ENCODE results near the gene DPH5. TPM values are rescaled to one million over a fixed set of nuclear protein-coding genes. Genes with fewer than 3 reads are reported as not detected.
A peak's percentile ranks its signal among the peaks of the same experiment; 100 is the strongest.
"Not testable (repeated sequence)": the region's sequence is repeated elsewhere in the genome, so short reads cannot be mapped to it uniquely, and the experiment has no call there.

DPH5 gene
- total and polyA plus RNA-seq, 2 donors (not counting 1 experiment from before 2014, with no cell fraction given) = 33.0 to 42.5 TPM

- Histone ChIP-seq H3K27me3 (replicated peaks in 1 of 4; ENCODE audit: control extremely low read depth in 1 of 4, control insufficient read depth in 3 of 4, insufficient read depth in 4 of 4, low read length in 3 of 4) (no peaks in the 10 kb centered on the region), H2AFZ (ENCODE audit: insufficient read depth, low read depth, low read length, poor library complexity, severe bottlenecking) (no peak overlapping the region), H3K9ac (ENCODE audit: low read length) (no peak overlapping the region), H3K4me1 (ENCODE audit: control insufficient read depth in 2 of 2, insufficient read depth in 2 of 2, low read length in 2 of 2) (peaks cover 15 to 24% of the 10 kb centered on the region in 2 donors), H3K4me2 (replicated peaks; ENCODE audit: low read depth, low read length, poor library complexity, severe bottlenecking) (peak overlapping the region; percentile 13), H3K27ac (ENCODE audit: low read length in 2 of 2) (peak overlapping the region in 1 of 2 donors; percentile 50), H4K20me1 (ENCODE audit: control insufficient read depth, insufficient read depth, low read length, poor library complexity, severe bottlenecking) (no peaks in the 10 kb centered on the region), H3K4me3 (ENCODE audit: control extremely low read depth in 1 of 5, extremely low read depth in 1 of 5, insufficient read depth in 1 of 5, low read depth in 2 of 5, low read length in 4 of 5) (no peak overlapping the region), H3K9me3 (ENCODE audit: control extremely low read depth in 1 of 3, control insufficient read depth in 2 of 3, insufficient read depth in 1 of 3, low read length in 2 of 3) (no peaks in the 10 kb centered on the region), H3K36me3 (replicated peaks in 1 of 2; ENCODE audit: control extremely low read depth in 1 of 2, control insufficient read depth in 1 of 2, extremely low read depth in 1 of 2, insufficient read depth in 2 of 2, low read length in 1 of 2) (peaks cover 3 to 12% of the 10 kb centered on the region in 2 experiments), H3K79me2 (ENCODE audit: control insufficient read depth, insufficient read depth, low read length) (peaks cover 54% of the 10 kb centered on the region)
- Mint-ChIP-seq H3K27ac (peak overlapping the region; percentile 58), H3K27me3 (no peaks in the 10 kb centered on the region), H3K9me3 (ENCODE audit: insufficient read depth) (no peaks in the 10 kb centered on the region), H3K4me3 (no peak overlapping the region), H3K4me1 (peaks cover 40% of the 10 kb centered on the region)
- DNase-seq (no peak), ATAC-seq (ENCODE audit: low read depth) (no peak)
- ChIA-PET POLR2A (no interaction called here), CTCF (no interaction called here)
- intact Hi-C loops (cut with micrococcal nuclease) = loop anchor here (5.0 kb wide), 1 partner anchor 51 kb away; no protein-coding TSS in a partner anchor
- no CpG with 5 or more reads among the region's 1 CpG for WGBS (ENCODE audit: insufficient coverage)
- TF ChIP-seq EZH2 (IDR thresholded peaks at IDR 0.05; ENCODE audit: borderline replicate concordance, insufficient read depth, low read depth, low read length, poor library complexity, severe bottlenecking) = no peak
- no peak for TF ChIP-seq CTCF (IDR thresholded peaks at IDR 0.05)
These were observed 45.9 kb upstream of the DPH5 start for GRCh38 chr1:101071470-101071891.

- peaks cover 0 to 1% of the 10 kb centered on the region in 2 experiments for H3K36me3 ChIP-seq (replicated peaks in 1 of 2; ENCODE audit: control extremely low read depth in 1 of 2, control insufficient read depth in 1 of 2, extremely low read depth in 1 of 2, insufficient read depth in 2 of 2, low read length in 1 of 2)
- no peak for TF ChIP-seq CTCF (IDR thresholded peaks at IDR 0.05)
- TF ChIP-seq EZH2 (IDR thresholded peaks at IDR 0.05; ENCODE audit: borderline replicate concordance, insufficient read depth, low read depth, low read length, poor library complexity, severe bottlenecking) = no peak
- ChIA-PET CTCF (interaction anchor here (1.6 kb wide), 1 partner anchor 219 kb away, joined by 5 read pairs; no protein-coding TSS in a partner anchor), POLR2A (no interaction called here)
- no peaks in the 10 kb centered on the region for H4K20me1 ChIP-seq (ENCODE audit: control insufficient read depth, insufficient read depth, low read length, poor library complexity, severe bottlenecking)
- Mint-ChIP-seq H3K4me3 (no peak overlapping the region), H3K9me3 (ENCODE audit: insufficient read depth) (no peaks in the 10 kb centered on the region), H3K27ac (no peak overlapping the region), H3K27me3 (no peaks in the 10 kb centered on the region), H3K4me1 (peaks cover 58% of the 10 kb centered on the region)
- H3K27me3 ChIP-seq (replicated peaks in 1 of 4; ENCODE audit: control extremely low read depth in 1 of 4, control insufficient read depth in 3 of 4, insufficient read depth in 4 of 4, low read length in 3 of 4) = no peaks in the 10 kb centered on the region
- no peak overlapping the region for H3K4me3 ChIP-seq (ENCODE audit: control extremely low read depth in 1 of 5, extremely low read depth in 1 of 5, insufficient read depth in 1 of 5, low read depth in 2 of 5, low read length in 4 of 5)
- H3K27ac ChIP-seq (ENCODE audit: low read length in 2 of 2) = no peak overlapping the region
- peaks cover 68% of the 10 kb centered on the region for H3K79me2 ChIP-seq (ENCODE audit: control insufficient read depth, insufficient read depth, low read length)
- intact Hi-C loops (cut with micrococcal nuclease) = loop anchor here (5.0 kb wide), 1 partner anchor 42 kb away; the partner anchor contains the start of gene DPH5
- no peaks in the 10 kb centered on the region for H3K9me3 ChIP-seq (ENCODE audit: control extremely low read depth in 1 of 3, control insufficient read depth in 2 of 3, insufficient read depth in 1 of 3, low read length in 2 of 3)
- no peak for DNase-seq
- H3K4me1 ChIP-seq (ENCODE audit: control insufficient read depth in 2 of 2, insufficient read depth in 2 of 2, low read length in 2 of 2) = peaks cover 32 to 44% of the 10 kb centered on the region in 2 donors
- no peak overlapping the region for H2AFZ ChIP-seq (ENCODE audit: insufficient read depth, low read depth, low read length, poor library complexity, severe bottlenecking)
- ATAC-seq (ENCODE audit: low read depth) = no peak
- WGBS (ENCODE audit: insufficient coverage) = no CpG with 5 or more reads among the region's 4 CpGs
- H3K9ac ChIP-seq (ENCODE audit: low read length) = no peak overlapping the region
- H3K4me2 ChIP-seq (replicated peaks; ENCODE audit: low read depth, low read length, poor library complexity, severe bottlenecking) = no peak overlapping the region
These were observed 43.6 kb upstream of the DPH5 start for GRCh38 chr1:101069158-101069557.

GRCh38 chr1:101066937-101067335 is 41.4 kb upstream of the DPH5 start:
- WGBS (ENCODE audit: insufficient coverage) = no CpG with 5 or more reads among the region's 1 CpG
- intact Hi-C loops (cut with micrococcal nuclease) = loop anchor here (2.0 to 5.0 kb wide), 2 partner anchors 14 to 40 kb away; partner anchors contain the start of gene DPH5
- H3K79me2 ChIP-seq (ENCODE audit: control insufficient read depth, insufficient read depth, low read length) = peaks cover 82% of the 10 kb centered on the region
- Mint-ChIP-seq H3K4me1 (peaks cover 63% of the 10 kb centered on the region), H3K27ac (peak overlapping the region; percentile 66), H3K4me3 (peak overlapping the region; percentile 52)
- H2AFZ ChIP-seq (ENCODE audit: insufficient read depth, low read depth, low read length, poor library complexity, severe bottlenecking); ATAC-seq (ENCODE audit: low read depth); H3K4me3 ChIP-seq (ENCODE audit: control extremely low read depth in 1 of 5, extremely low read depth in 1 of 5, insufficient read depth in 1 of 5, low read depth in 2 of 5, low read length in 4 of 5); H3K36me3 ChIP-seq (replicated peaks in 1 of 2; ENCODE audit: control extremely low read depth in 1 of 2, control insufficient read depth in 1 of 2, extremely low read depth in 1 of 2, insufficient read depth in 2 of 2, low read length in 1 of 2); H3K9me3 Mint-ChIP-seq (ENCODE audit: insufficient read depth); H3K9ac ChIP-seq (ENCODE audit: low read length); POLR2A ChIA-PET; H3K27me3 Mint-ChIP-seq; DNase-seq; H3K27me3 ChIP-seq (replicated peaks in 1 of 4; ENCODE audit: control extremely low read depth in 1 of 4, control insufficient read depth in 3 of 4, insufficient read depth in 4 of 4, low read length in 3 of 4); H4K20me1 ChIP-seq (ENCODE audit: control insufficient read depth, insufficient read depth, low read length, poor library complexity, severe bottlenecking); H3K9me3 ChIP-seq (ENCODE audit: control extremely low read depth in 1 of 3, control insufficient read depth in 2 of 3, insufficient read depth in 1 of 3, low read length in 2 of 3); CTCF ChIA-PET: not testable (repeated sequence)
- peaks cover 46 to 55% of the 10 kb centered on the region in 2 donors for H3K4me1 ChIP-seq (ENCODE audit: control insufficient read depth in 2 of 2, insufficient read depth in 2 of 2, low read length in 2 of 2)
- H3K27ac ChIP-seq (ENCODE audit: low read length in 2 of 2) = peak overlapping the region; percentile 52 to 88
- H3K4me2 ChIP-seq (replicated peaks; ENCODE audit: low read depth, low read length, poor library complexity, severe bottlenecking) = peak overlapping the region; percentile 66
